ENCODE measurements around the gene ASPSCR1.

DNA sequence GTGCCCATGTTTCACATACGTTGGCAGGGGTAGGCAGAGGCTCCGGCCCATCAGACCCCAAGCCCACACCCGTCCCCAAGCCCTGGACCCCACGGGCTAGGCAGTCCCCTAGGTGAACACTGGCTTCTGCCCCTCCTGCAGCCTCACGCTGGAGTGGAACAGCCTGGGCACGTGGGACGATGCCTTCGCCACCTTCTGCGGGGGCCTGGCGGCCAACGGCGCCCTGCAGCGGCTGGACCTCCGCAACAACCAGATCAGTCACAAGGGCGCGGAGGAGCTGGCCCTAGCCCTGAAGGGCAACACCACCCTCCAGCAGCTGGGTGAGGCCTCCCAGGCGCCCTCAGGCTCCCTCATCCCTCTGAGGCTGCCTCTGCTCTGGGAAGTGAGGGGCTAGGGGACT, 47.4 kb downstream of the ASPSCR1 start:
- TF ChIP-seq, protein P1, sequence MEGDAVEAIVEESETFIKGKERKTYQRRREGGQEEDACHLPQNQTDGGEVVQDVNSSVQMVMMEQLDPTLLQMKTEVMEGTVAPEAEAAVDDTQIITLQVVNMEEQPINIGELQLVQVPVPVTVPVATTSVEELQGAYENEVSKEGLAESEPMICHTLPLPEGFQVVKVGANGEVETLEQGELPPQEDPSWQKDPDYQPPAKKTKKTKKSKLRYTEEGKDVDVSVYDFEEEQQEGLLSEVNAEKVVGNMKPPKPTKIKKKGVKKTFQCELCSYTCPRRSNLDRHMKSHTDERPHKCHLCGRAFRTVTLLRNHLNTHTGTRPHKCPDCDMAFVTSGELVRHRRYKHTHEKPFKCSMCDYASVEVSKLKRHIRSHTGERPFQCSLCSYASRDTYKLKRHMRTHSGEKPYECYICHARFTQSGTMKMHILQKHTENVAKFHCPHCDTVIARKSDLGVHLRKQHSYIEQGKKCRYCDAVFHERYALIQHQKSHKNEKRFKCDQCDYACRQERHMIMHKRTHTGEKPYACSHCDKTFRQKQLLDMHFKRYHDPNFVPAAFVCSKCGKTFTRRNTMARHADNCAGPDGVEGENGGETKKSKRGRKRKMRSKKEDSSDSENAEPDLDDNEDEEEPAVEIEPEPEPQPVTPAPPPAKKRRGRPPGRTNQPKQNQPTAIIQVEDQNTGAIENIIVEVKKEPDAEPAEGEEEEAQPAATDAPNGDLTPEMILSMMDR (IDR thresholded peaks at IDR 0.05 in 4 of 5, conservative IDR thresholded peaks at IDR 0.05 in 1 of 5), result no peak
- TF ChIP-seq POLR2A (IDR thresholded peaks at IDR 0.05), result no peak
